ENCODE data around the gene RPS18. TPM values are rescaled to one million over a fixed set of nuclear protein-coding genes. Genes with fewer than 3 reads are reported as not detected.

Gene RPS18
- total RNA-seq, 2 donors from 2014 or later = 2,541 to 3,009 TPM

- Histone ChIP-seq H3K9ac (ENCODE audit: extremely low read depth, low read length, poor library complexity, severe bottlenecking) (no peak overlapping the region), H3K4me1 (ENCODE audit: control insufficient read depth, insufficient read depth, low read length) (no peaks in the 10 kb centered on the region), H3K27me3 (ENCODE audit: control insufficient read depth, insufficient read depth, low read length, poor library complexity, severe bottlenecking) (no peaks in the 10 kb centered on the region), H3K36me3 (ENCODE audit: control insufficient read depth, insufficient read depth, low read length) (peaks cover 33% of the 10 kb centered on the region), H3K4me3 (ENCODE audit: low read length) (no peak overlapping the region), H3K27ac (ENCODE audit: low read depth, low read length) (no peak overlapping the region), H3K9me3 (ENCODE audit: control insufficient read depth, low read length) (no peaks in the 10 kb centered on the region)
- H3K36me3 Mint-ChIP-seq (ENCODE audit: low read depth) = peaks cover 32% of the 10 kb centered on the region
- H3K4me3 Mint-ChIP-seq = no peak overlapping the region
- H3K9me3 Mint-ChIP-seq = no peaks in the 10 kb centered on the region
- no peaks in the 10 kb centered on the region for H3K27me3 Mint-ChIP-seq (ENCODE audit: insufficient read depth)
- no peak overlapping the region for H3K27ac Mint-ChIP-seq
- peaks cover 9% of the 10 kb centered on the region for H3K4me1 Mint-ChIP-seq
- 92 to 93% methylated on average over 7 to 10 of the region's 10 CpGs for WGBS, 2 experiments (ENCODE audit: insufficient coverage in 1 of 2, insufficient read length in 1 of 2)
- no peak for DNase-seq
- no peak for TF ChIP-seq CTCF (conservative IDR thresholded peaks at IDR 0.05)
These were observed 22.4 kb downstream of the RPS18 start for GRCh38 chr6:33294086-33294823.

- no peak overlapping the region for H3K9ac ChIP-seq (ENCODE audit: extremely low read depth, low read length, poor library complexity, severe bottlenecking)
These were observed 23.9 kb downstream of the RPS18 start for GRCh38 chr6:33295621-33296369.

More at GRCh38 chr6:33295621-33296369, 23.9 kb downstream of the RPS18 start:
- Histone ChIP-seq H3K36me3 (ENCODE audit: control insufficient read depth, insufficient read depth, low read length) (peaks cover 32% of the 10 kb centered on the region), H3K27ac (ENCODE audit: low read depth, low read length) (no peak overlapping the region), H3K4me1 (ENCODE audit: control insufficient read depth, insufficient read depth, low read length) (no peaks in the 10 kb centered on the region), H3K4me3 (ENCODE audit: low read length) (no peak overlapping the region), H3K9me3 (ENCODE audit: control insufficient read depth, low read length) (no peaks in the 10 kb centered on the region), H3K27me3 (ENCODE audit: control insufficient read depth, insufficient read depth, low read length, poor library complexity, severe bottlenecking) (no peaks in the 10 kb centered on the region)
- 95% methylated on average over 15 of the region's 15 CpGs for WGBS, 2 experiments (ENCODE audit: insufficient coverage in 1 of 2, insufficient read length in 1 of 2)
- Mint-ChIP-seq H3K4me3 (peak overlapping the region; percentile 100), H3K9me3 (no peaks in the 10 kb centered on the region), H3K27ac (no peak overlapping the region), H3K27me3 (ENCODE audit: insufficient read depth) (no peaks in the 10 kb centered on the region), H3K4me1 (peaks cover 5% of the 10 kb centered on the region), H3K36me3 (ENCODE audit: low read depth) (peaks cover 32% of the 10 kb centered on the region)
- DNase-seq = no peak
- TF ChIP-seq CTCF (conservative IDR thresholded peaks at IDR 0.05) = no peak
